HG02973 (cell line): ENCODE measurements around the gene HORMAD2.

ENCODE experiments used
- ATAC-seq: cut with Tn5 transposase; IDR thresholded peaks from one replicate; pipeline ENCODE4 v1.9.1; 2021; ENCODE audit warnings: moderate library complexity; ENCODE audit not compliant: unreplicated experiment

Gene HORMAD2

GRCh38 chr22:30224161-30224857, 144.0 kb downstream of the HORMAD2 start:
- ATAC-seq: no peak

GRCh38 chr22:30225220-30225927, 145.1 kb downstream of the HORMAD2 start:
- no peak for ATAC-seq

GRCh38 chr22:30226192-30226832, 146.0 kb downstream of the HORMAD2 start:
- ATAC-seq: no peak
